GM19452 (cell line): Measurements from ENCODE around the gene OBSCN.

Experiments
- ATAC-seq: cut with Tn5 transposase; IDR thresholded peaks from one replicate; pipeline ENCODE4 v1.9.1; 2021; ENCODE audit not compliant: unreplicated experiment

The OBSCN gene

DNA sequence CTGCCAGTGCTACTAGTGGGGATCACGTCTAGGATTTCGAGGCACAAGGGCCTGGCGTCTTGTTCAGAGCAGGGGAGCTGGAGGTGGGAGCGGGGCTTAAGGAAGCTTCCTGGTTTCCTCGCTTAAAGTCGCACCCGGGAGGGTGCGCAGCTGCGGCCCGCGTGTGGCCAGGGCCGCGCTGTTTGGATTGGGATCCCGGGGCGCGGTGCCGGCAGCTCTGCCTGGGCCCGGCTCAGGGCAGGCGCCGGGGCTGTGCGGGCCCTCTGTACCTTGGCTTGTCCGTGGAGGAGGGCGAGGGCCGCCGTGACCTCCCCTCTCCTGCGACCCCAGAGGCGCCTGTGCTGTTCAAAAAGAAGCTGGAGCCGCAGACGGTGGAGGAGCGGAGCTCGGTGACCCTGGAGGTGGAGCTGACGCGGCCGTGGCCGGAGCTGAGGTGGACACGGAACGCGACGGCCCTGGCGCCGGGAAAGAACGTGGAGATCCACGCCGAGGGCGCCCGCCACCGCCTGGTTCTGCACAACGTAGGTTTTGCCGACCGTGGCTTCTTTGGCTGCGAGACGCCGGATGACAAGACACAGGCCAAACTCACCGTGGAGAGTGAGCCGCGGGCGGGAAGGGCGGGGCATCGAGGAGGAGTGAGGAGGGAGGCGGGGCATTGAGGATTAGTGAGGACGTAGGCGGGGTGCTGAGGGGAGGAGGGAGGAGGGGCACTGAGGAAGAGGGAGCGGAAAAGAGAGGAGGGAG, 67.8 kb downstream of the OBSCN start:
- no peak for ATAC-seq

DNA sequence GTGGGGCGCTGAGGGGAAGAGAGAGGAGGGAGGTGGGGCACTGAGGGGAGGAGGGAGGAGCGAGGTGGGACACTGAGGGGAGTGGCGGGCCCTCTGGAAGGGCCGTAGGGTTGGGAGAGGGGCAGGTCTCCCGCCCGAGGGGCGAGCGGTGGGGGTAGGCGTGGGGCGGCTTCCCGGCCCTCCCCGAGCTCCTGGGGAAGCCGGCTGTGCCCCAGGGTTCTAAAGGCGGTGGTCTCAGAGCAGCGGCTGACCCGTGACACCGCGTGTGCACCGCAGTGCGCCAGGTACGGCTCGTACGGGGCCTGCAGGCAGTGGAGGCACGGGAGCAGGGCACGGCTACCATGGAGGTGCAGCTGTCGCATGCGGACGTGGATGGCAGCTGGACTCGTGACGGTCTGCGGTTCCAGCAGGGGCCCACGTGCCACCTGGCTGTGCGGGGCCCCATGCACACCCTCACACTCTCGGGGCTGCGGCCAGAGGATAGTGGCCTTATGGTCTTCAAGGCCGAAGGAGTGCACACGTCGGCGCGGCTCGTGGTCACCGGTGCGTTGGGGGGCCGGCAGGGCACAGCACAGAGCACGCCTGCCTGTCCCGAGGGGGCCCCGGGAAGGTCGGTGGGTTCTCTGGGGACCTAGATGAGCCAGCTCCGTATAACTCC, 68.5 kb downstream of the OBSCN start:
- no peak for ATAC-seq

DNA sequence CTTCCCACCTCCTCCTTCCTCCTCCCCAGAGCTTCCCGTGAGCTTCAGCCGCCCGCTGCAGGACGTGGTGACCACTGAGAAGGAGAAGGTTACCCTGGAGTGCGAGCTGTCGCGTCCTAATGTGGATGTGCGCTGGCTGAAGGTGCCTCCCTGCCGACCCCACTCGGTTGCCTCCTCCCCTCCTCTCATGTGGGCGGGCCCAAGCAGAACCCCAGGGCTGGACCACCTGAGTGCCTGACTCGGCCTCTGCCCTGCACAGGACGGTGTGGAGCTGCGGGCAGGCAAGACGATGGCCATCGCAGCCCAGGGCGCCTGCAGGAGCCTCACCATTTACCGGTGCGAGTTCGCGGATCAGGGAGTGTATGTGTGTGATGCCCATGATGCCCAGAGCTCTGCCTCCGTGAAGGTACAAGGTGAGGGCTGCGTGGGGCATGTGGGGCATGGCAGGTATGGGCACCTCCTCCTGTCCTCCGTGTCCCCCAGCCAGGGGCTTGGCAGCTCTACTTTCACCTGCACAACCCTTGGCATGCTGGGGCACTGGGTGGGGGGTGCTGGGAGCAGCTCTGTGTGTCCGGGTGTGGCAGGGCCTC, 69.2 kb downstream of the OBSCN start:
- no peak for ATAC-seq

DNA sequence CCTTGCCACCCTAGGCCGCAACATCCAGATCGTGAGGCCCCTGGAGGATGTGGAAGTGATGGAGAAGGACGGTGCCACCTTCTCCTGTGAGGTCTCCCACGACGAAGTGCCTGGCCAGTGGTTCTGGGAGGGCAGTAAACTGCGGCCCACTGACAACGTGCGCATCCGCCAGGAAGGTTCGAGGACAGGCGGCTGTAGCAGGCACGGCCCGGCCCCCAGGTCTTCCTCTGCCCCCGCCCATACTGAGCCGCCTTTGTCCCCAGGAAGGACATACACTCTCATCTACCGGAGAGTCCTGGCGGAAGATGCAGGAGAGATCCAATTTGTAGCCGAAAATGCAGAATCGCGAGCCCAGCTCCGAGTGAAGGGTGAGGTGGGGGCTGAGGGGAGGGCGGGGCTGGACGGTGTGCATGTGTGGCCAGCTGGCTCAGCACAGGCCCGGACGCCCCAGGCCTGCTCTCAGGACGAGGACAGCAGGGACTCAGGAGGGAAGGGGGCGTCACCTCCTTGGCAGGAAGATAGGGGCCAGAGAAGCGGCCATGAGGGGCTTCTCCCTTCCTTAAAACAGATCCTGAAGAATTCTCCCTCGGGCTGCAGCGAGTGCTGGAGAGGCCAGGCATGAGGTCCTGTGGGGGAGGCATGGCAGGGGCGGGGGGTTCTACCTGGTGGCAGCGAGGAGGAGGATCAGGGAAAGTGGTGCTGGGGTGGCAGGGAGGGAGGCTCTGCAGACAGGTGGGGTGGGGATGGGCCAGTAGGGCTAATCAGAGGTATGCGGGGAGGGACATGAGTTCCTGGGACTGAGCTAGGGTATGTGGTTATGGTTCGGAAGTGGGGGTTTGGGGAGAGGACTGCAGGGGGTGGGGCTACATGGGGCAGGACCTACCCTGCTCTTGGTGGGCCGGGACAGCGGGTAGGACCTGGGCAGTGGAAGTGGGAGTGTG, 69.9 kb downstream of the OBSCN start:
- no peak for ATAC-seq

DNA sequence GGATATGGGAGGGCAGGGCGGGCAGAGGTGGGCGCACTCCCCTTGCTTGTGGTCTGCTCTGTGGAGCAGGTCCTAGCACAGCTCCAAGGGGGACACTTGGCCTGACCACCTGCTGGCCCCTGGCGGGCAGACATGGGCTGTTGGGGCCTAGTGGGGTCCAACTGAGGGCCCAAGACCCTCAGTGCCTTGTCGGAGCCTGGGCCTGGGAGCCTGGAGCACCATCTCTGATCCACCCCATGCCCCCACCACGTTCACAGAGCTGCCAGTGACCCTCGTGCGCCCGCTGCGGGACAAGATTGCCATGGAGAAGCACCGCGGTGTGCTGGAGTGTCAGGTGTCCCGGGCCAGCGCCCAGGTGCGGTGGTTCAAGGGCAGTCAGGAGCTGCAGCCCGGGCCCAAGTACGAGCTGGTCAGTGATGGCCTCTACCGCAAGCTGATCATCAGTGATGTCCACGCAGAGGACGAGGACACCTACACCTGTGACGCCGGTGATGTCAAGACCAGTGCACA, 70.6 kb downstream of the OBSCN start:
- no peak for ATAC-seq

DNA sequence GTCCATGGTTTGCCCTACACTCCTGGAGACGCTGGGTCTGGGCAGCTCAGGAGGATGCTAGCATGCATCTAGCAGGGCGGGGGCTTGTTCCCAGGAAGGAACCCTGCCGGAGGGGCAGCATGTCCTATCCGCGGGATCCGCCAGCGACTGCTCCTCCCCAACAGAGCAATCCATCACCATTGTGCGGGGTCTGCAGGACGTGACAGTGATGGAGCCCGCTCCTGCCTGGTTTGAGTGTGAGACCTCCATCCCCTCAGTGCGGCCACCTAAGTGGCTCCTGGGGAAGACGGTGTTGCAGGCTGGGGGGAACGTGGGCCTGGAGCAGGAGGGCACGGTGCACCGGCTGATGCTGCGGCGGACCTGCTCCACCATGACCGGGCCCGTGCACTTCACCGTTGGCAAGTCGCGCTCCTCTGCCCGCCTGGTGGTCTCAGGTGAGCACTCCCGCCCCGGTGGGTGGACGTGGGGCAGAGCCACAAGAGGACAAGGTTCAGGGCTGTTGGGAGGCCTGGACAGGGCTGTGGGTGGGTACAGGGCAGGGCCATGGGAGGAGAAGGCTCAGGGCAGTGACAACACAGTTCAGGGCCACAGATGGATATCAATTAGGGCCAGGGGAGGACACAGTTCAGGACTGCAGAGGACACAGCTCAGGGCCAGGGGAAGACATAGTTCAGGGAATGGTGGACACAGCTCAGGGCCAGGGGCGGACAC, 71.3 kb downstream of the OBSCN start:
- no peak for ATAC-seq

DNA sequence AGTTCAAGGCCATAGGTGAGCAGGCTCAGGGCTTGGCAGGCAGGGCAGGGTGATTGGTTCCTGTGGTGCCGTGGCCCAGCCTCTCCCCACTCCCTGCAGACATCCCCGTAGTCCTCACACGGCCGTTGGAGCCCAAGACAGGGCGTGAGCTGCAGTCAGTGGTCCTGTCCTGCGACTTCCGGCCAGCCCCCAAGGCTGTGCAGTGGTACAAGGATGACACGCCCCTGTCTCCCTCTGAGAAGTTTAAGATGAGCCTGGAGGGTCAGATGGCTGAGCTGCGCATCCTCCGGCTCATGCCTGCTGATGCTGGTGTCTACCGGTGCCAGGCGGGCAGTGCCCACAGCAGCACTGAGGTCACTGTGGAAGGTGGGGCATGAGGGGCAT, 71.9 kb downstream of the OBSCN start:
- no peak for ATAC-seq

DNA sequence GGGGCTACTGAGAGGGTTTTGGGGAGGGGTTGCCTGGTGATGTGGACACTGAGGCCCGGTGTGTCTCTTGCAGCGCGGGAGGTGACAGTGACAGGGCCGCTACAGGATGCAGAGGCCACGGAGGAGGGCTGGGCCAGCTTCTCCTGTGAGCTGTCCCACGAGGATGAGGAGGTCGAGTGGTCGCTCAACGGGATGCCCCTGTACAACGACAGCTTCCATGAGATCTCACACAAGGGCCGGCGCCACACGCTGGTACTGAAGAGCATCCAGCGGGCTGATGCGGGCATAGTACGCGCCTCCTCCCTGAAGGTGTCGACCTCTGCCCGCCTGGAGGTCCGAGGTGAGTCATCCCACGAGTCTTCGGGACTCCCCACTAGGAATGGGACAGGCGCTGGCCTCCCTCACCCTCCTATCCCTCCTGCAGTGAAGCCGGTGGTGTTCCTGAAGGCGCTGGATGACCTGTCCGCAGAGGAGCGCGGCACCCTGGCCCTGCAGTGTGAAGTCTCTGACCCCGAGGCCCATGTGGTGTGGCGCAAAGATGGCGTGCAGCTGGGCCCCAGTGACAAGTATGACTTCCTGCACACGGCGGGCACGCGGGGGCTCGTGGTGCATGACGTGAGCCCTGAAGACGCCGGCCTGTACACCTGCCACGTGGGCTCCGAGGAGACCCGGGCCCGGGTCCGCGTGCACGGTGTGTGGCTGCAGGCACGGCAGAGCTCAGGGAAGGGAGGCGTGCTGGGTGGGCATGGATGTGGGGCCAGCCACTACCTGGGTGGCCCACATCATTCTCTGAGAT, 72.5 kb downstream of the OBSCN start:
- no peak for ATAC-seq

DNA sequence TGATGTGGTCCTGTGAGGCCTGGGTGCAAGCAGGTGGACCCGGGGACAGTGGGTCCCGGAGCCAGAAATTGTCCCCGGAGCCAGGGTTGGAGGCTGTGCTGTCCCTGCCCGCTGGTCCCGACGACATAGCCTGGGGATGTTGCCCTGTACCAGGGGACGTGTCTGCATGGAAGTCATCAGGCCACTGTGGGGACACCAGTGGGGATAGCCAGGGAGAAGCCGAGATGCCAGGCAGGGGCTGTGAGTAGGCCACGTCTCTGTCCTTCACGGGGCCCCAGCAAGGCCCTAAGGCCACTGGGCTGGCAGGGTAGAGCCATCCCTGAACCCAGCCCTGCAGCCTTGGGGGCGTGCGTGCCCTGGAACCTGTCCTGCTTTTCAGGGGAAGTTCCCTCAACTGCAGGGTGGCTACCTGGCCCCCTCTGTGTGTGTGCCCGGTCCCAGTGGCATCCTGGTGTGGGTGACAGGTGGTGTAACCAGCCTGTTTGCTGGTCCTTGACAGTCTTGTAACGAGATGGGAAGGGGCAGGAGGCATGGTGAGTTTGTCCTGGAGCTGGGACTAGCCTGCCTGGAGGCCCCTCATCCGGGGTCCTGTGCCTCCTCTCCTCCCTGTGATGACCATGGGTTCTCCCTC, 73.2 kb downstream of the OBSCN start:
- ATAC-seq, result no peak

DNA sequence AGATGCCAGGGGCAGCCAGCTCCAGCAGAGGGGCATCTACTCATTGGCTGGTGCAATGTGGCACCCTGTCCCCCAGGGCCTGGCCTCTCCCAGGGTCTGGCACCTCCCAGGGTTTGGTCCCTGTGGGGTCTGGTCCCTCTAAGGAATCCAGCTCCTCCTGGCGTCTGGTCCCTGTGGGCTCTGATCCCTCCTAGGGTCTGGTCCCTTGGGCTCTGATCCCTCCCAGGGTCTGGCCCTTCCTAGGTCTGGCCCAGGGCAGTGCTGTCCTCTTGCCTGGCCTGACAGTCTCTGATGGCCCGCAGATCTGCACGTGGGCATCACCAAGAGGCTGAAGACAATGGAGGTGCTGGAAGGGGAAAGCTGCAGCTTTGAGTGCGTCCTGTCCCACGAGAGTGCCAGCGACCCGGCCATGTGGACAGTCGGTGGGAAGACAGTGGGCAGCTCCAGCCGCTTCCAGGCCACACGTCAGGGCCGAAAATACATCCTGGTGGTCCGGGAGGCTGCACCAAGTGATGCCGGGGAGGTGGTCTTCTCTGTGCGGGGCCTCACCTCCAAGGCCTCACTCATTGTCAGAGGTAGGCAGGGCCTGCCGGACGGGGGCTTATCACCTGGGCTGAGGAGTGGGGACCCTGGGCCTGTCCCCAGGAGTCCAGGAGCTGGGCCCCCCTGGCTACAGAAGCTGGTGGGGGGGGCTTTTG, 73.9 kb downstream of the OBSCN start:
- no peak for ATAC-seq

DNA sequence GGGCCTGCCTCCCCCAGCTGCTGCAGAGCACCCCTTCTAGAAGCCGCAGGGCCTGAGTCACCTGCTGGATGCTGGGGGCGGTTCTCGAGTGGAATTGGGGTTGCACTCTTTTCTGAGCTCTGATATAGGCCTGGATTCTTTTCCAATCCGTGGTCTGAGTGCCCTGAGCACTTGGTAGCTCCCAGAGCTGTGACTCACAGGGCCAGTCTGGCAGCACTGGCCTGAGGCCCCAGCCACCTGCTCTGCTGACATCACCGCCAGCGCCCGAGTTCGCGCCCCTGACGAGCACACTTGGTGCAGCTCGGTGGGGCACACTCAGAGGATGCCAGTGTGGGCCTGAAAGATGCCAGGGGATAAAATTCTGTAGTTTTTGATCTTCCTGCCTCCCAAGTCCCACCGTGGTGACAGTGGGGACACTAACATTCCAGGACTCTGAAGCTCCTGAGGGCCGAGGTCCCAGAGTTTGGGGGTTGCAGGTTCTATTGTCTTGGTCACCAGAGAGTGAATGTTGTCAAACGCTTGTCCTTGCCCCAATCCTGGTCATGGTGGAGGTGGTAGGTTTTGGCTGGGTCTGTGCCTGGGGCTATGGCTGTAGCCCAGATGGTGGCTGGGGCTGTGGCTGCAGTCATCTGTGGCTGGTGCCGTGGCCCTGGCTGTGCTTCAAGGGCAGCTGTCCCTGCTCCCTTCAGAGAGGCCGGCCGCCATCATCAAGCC, 74.6 kb downstream of the OBSCN start:
- ATAC-seq, result no peak

DNA sequence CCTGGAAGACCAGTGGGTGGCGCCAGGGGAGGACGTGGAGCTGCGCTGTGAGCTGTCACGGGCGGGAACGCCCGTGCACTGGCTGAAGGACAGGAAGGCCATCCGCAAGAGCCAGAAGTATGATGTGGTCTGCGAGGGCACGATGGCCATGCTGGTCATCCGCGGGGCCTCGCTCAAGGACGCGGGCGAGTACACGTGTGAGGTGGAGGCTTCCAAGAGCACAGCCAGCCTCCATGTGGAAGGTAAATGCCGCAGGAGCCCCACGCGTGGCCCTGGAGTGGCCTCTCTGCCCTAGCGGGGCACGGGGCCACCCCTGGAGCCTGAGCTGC, 75.2 kb downstream of the OBSCN start:
- no peak for ATAC-seq

DNA sequence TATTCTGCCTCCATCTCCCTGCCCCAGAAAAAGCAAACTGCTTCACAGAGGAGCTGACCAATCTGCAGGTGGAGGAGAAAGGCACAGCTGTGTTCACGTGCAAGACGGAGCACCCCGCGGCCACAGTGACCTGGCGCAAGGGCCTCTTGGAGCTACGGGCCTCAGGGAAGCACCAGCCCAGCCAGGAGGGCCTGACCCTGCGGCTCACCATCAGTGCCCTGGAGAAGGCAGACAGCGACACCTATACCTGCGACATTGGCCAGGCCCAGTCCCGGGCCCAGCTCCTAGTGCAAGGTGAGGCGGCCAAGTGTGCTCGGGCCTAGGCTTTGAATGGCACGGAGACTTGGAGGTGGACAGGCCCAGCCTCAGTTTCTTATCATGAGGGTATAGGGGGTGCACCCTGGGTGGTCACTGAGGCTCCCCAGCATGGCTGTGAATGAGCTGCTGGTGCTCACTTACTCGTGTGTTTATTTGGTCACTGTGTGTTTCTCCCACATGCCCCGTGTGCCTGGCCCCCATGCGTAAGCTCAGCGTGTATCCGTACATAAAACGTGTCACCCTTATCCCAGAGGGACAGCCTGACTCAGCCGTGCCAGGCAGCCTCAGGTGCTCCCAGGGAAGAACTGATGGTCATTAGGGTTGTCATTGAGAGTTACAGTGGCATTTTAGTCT, 75.8 kb downstream of the OBSCN start:
- ATAC-seq, result no peak

DNA sequence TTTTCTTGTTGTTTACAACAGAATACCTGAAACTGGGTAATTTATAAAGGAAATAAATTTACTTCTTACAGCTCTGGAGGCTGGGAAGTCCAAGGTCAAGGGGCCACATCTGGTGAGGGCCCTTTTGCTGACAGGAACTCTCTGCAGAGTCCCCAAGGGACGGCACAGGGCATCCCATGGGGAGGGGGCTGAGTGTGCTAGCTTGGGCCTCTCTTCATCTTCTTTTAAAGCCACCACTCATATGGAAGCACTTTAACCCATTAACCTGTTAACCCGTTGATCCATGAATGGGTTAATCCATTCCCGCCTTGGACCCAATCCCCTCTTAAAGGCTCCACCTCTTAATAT, 76.3 kb downstream of the OBSCN start:
- ATAC-seq, result no peak

DNA sequence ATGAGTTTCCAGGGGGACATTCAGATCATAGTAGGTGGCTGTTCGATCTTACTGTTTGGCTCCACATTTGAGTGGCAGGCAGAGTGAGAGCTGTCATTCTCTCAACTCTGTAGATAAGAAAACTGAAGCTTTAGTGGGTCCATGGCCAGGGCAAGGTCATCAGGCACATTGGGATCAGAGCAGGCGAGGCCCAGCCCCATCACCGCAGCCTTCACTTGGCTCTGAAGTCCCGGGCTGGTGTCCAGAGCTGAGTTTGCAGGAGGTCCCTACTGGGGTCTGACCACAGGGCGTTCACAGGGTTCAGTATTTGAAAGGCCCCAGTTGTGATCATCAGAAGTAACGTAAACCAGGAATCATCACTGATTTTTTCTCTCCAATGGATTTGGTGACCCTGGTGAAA, 76.7 kb downstream of the OBSCN start:
- ATAC-seq, result no peak

DNA sequence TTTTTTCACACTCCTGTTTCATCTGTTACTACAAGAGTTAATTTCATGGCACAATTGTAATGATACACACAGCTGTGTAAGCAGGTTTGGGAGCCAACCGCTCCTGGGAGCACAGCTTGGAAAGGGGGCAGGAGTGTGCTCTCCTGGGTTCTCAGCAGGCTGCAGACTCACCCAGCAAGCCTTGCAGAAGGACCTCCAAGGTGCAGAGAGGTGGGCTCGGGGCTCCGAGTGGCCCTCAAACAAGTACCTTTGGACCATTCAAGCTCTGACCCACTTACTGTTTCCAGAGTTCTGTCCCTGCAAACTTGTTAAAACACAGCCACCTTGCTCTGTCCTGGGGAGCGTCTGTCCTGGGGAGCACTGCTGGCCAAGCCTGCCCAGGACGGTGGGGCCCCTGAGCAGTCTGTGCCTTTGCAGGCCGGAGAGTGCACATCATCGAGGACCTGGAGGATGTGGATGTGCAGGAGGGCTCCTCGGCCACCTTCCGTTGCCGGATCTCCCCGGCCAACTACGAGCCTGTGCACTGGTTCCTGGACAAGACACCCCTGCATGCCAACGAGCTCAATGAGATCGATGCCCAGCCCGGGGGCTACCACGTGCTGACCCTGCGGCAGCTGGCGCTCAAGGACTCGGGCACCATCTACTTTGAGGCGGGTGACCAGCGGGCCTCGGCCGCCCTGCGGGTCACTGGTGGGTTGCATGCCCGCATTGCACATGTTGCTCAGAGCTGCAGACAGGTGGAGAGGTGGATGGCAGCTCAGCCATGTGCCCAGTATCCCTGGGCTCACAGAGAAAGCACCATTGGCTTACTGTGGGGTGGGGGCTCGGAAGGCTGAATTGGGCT, 78.0 kb downstream of the OBSCN start:
- no peak for ATAC-seq
